Neural progenitor cell (in vitro differentiated cells): ENCODE measurements around the gene PPP1CA. TPM values are rescaled to one million over a fixed set of nuclear protein-coding genes. Genes with fewer than 3 reads are reported as not detected.

Source experiments
- DNase-seq: peaks from one replicate; pipeline ENCODE4 v3.0.0-alpha.2; 2016; ENCODE audit warnings: low spot score
- H2AFZ ChIP-seq: fragments of 200-600 bp; sonication (generic); replicated peaks from 2 replicates; pipeline ENCODE4 v1.6.1; 2016; ENCODE audit warnings: antibody characterized with exemption
- H3F3A ChIP-seq: fragments of 200-600 bp; sonication (generic); 2 replicates; pipeline ENCODE4 v1.6.1; 2016; ENCODE audit warnings: antibody characterized with exemption, low read depth
- H3K27ac ChIP-seq: fragments of 200-600 bp; sonication (generic); 2 replicates; pipeline ENCODE4 v1.5.1; 2016; ENCODE audit warnings: mild to moderate bottlenecking
- H3K27me3 ChIP-seq: fragments of 200-600 bp; sonication (generic); 2 replicates; pipeline ENCODE4 v1.6.1; 2016; ENCODE audit warnings: mild to moderate bottlenecking, moderate library complexity
- H3K36me3 ChIP-seq: fragments of 200-600 bp; sonication (generic); 2 replicates; pipeline ENCODE4 v1.5.1; 2016
- H3K4me1 ChIP-seq: fragments of 200-600 bp; sonication (generic); 2 replicates; pipeline ENCODE4 v1.6.1; 2016; ENCODE audit warnings: mixed run types
- H3K4me2 ChIP-seq: fragments of 200-600 bp; sonication (generic); 2 replicates; pipeline ENCODE4 v1.6.1; 2016
- H3K4me3 ChIP-seq: fragments of 200-600 bp; sonication (generic); 2 replicates; pipeline ENCODE4 v1.5.1; 2016
- H3K79me2 ChIP-seq: fragments of 200-600 bp; sonication (generic); 2 replicates; pipeline ENCODE4 v1.6.1; 2016; ENCODE audit warnings: low read depth
- H3K9ac ChIP-seq: fragments of 200-600 bp; sonication (generic); 2 replicates; pipeline ENCODE4 v1.6.1; 2016
- H3K9me3 ChIP-seq: fragments of 200-600 bp; sonication (generic); 2 replicates; pipeline ENCODE4 v1.5.1; 2016; ENCODE audit warnings: low read depth
- H4K20me1 ChIP-seq: fragments of 200-600 bp; sonication (generic); 2 replicates; pipeline ENCODE4 v1.6.1; 2016; ENCODE audit warnings: low read depth
- H3K27ac Mint-ChIP-seq: 3 replicates; pipeline ENCODE4 v1.8.0; 2021; ENCODE audit warnings: mixed read lengths
- H3K27me3 Mint-ChIP-seq: 2 replicates; pipeline ENCODE4 v1.8.0; 2022; ENCODE audit warnings: low read depth, mild to moderate bottlenecking, inconsistent platforms, moderate library complexity, mixed read lengths; ENCODE audit not compliant: insufficient read depth
- H3K36me3 Mint-ChIP-seq: 3 replicates; pipeline ENCODE4 v1.8.0; 2021; ENCODE audit warnings: mixed read lengths
- H3K4me1 Mint-ChIP-seq: 3 replicates; pipeline ENCODE4 v1.8.0; 2021; ENCODE audit warnings: mixed read lengths
- H3K4me3 Mint-ChIP-seq: 3 replicates; pipeline ENCODE4 v1.8.0; 2021; ENCODE audit warnings: mild to moderate bottlenecking, moderate library complexity, mixed read lengths
- H3K9me3 Mint-ChIP-seq: 3 replicates; pipeline ENCODE4 v1.8.0; 2020; ENCODE audit warnings: mixed read lengths
- EZH2 ChIP-seq: fragments of 200-600 bp; sonication (generic); IDR thresholded peaks from 2 replicates; pipeline ENCODE4 v1.6.1; 2017; ENCODE audit warnings: antibody characterized with exemption, mild to moderate bottlenecking, moderate library complexity
- EZH2phosphoT487 ChIP-seq: fragments of 200-600 bp; sonication (generic); IDR thresholded peaks from 2 replicates; pipeline ENCODE4 v1.6.1; 2017; ENCODE audit warnings: antibody characterized with exemption
- total RNA-seq: library from RNA; depleted of rRNA; stranded (reverse); fragments of >200 nt; gene quantifications from 2 replicates; pipeline ENCODE4 v1.2.3, GENCODE V29; 2015; ENCODE audit warnings: low replicate concordance
- TF ChIP-seq, protein P1 (sequence below): fragments of 200-600 bp; sonication (generic); IDR thresholded peaks from 2 replicates; pipeline ENCODE4 v1.5.1; 2017; ENCODE audit warnings: antibody characterized with exemption, mild to moderate bottlenecking

The PPP1CA gene
- total RNA-seq, 1 donor from 2014 or later, result 102 TPM

DNA sequence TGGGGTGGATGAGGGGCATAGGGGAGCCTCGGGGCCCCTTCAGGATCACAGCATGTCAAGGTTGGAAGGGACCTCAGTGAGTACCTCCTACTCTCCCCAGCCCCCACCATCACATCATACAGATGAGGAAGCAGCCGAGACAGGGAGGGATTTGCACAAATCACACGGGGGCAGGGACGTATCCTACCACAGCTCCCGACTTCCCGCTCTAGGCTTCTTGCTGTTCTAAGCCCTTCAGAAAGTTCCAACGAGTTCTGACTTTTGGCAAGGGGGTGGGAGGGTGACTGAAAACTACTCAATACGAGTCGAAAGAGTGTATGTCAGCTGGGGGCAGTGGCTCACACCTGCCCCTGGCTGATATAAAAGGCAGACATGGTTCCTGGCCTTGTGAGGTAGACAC, 14.6 kb downstream of the PPP1CA start:
- Histone ChIP-seq H2AFZ (no peak overlapping the region), H3K27me3 (peaks cover 12% of the 10 kb centered on the region), H3K4me2 (no peak overlapping the region), H3K4me1 (no peaks in the 10 kb centered on the region), H3F3A (peaks cover 8% of the 10 kb centered on the region), H4K20me1 (peaks cover 2% of the 10 kb centered on the region), H3K9me3 (no peaks in the 10 kb centered on the region), H3K9ac (no peak overlapping the region), H3K79me2 (peaks cover 16% of the 10 kb centered on the region), H3K36me3 (no peaks in the 10 kb centered on the region), H3K4me3 (no peak overlapping the region), H3K27ac (no peak overlapping the region)
- TF ChIP-seq, protein P1, sequence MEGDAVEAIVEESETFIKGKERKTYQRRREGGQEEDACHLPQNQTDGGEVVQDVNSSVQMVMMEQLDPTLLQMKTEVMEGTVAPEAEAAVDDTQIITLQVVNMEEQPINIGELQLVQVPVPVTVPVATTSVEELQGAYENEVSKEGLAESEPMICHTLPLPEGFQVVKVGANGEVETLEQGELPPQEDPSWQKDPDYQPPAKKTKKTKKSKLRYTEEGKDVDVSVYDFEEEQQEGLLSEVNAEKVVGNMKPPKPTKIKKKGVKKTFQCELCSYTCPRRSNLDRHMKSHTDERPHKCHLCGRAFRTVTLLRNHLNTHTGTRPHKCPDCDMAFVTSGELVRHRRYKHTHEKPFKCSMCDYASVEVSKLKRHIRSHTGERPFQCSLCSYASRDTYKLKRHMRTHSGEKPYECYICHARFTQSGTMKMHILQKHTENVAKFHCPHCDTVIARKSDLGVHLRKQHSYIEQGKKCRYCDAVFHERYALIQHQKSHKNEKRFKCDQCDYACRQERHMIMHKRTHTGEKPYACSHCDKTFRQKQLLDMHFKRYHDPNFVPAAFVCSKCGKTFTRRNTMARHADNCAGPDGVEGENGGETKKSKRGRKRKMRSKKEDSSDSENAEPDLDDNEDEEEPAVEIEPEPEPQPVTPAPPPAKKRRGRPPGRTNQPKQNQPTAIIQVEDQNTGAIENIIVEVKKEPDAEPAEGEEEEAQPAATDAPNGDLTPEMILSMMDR, result no peak
- no peak for TF ChIP-seq EZH2phosphoT487
- TF ChIP-seq EZH2, result no peak
- Mint-ChIP-seq H3K27me3 (peaks cover 2% of the 10 kb centered on the region), H3K4me1 (peaks cover 23% of the 10 kb centered on the region), H3K4me3 (no peak overlapping the region), H3K27ac (no peak overlapping the region), H3K9me3 (no peaks in the 10 kb centered on the region), H3K36me3 (no peaks in the 10 kb centered on the region)
- DNase-seq, result no peak

DNA sequence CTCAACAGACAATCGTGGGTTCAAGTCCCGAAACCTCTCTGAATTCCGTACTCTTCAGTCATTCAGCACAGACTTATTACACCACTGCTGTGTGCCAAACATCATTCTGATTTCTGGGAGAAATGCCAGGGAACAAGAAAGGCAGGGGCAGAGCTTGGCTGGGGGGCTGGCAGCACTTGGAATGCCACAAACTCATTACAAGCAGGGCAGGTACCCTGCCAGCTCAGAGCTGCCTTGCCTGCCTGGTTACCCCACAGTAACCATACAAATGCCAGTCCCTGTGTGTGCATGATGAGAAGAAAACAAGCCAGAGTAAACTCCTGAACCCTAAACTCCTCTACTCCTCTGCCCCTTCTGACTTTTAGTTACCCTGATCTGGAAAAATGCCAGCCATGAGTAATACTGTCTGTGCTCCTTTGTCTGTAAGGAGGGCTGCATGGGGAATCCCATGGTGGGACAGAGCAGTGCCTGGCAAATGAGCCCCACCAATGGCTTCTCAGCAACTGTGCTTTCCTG, 16.7 kb downstream of the PPP1CA start:
- no peak for DNase-seq
- no peak overlapping the region for H2AFZ ChIP-seq
- no peaks in the 10 kb centered on the region for H3K36me3 ChIP-seq
- H3K79me2 ChIP-seq, result no peaks in the 10 kb centered on the region
- Mint-ChIP-seq H3K4me3 (no peak overlapping the region), H3K27ac (no peak overlapping the region), H3K4me1 (peaks cover 15% of the 10 kb centered on the region), H3K27me3 (peaks cover 2% of the 10 kb centered on the region), H3K36me3 (no peaks in the 10 kb centered on the region), H3K9me3 (no peaks in the 10 kb centered on the region)
- no peaks in the 10 kb centered on the region for H3K9me3 ChIP-seq
- no peak overlapping the region for H3K4me2 ChIP-seq
- TF ChIP-seq, protein P1, result no peak
- TF ChIP-seq EZH2, result no peak
- TF ChIP-seq EZH2phosphoT487, result no peak
- no peaks in the 10 kb centered on the region for H3K4me1 ChIP-seq
- no peak overlapping the region for H3K9ac ChIP-seq
- peaks cover 12% of the 10 kb centered on the region for H3K27me3 ChIP-seq
- peaks cover 4% of the 10 kb centered on the region for H3F3A ChIP-seq
- H3K27ac ChIP-seq, result no peak overlapping the region
- H3K4me3 ChIP-seq, result no peak overlapping the region
- no peaks in the 10 kb centered on the region for H4K20me1 ChIP-seq

DNA sequence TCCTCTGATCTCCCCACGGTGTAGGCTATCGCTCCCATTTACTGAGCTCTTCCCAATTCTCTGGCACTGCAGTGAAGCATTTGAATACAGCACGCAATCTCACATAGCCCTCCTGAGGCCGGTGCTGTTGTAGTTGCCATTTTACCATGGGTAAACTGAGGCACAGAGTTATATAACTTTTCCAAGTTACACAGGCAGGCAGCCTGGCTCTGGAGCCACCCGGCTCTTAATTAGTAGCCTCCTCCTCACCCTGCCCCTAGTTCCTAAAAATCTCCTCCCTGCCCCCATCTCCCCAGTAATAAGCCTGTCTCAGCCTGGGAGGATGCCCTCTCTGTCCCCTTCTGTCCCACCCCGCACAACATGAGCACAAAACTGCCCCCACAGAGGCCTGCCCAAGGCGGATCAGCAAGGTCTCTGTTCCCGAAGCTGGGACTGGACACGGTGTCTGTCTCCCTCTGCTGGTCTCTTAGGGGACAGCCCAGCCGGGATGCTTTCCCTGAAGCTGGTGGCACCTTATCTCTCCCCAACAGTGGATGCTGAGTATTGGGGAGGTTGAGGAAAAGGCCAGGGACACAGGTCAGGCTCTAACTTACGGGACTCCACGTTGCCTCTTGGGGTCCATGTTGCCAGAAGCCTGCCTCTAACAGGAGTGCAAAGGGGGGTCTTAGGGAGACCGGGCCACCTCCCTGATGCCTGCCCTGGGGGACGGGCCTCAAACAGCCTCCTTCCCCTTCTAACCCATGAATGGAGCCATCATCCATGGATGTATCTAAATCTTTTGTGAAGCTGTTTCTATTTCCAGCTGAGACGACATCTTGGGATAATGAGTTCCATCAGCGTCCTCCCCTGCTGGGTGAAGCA, 19.2 kb downstream of the PPP1CA start:
- Histone ChIP-seq H3K9ac (no peak overlapping the region), H3F3A (no peaks in the 10 kb centered on the region), H3K9me3 (no peaks in the 10 kb centered on the region), H2AFZ (no peak overlapping the region), H4K20me1 (no peaks in the 10 kb centered on the region), H3K4me1 (no peaks in the 10 kb centered on the region), H3K27ac (no peak overlapping the region), H3K4me2 (no peak overlapping the region), H3K27me3 (peaks cover 17% of the 10 kb centered on the region), H3K4me3 (no peak overlapping the region), H3K36me3 (no peaks in the 10 kb centered on the region), H3K79me2 (no peaks in the 10 kb centered on the region)
- TF ChIP-seq EZH2, result no peak
- TF ChIP-seq, protein P1, result peak; percentile 98
- no peak for TF ChIP-seq EZH2phosphoT487
- no peaks in the 10 kb centered on the region for H3K9me3 Mint-ChIP-seq
- peak; percentile 85 for DNase-seq
- H3K27me3 Mint-ChIP-seq, result peaks cover 2% of the 10 kb centered on the region
- no peak overlapping the region for H3K4me3 Mint-ChIP-seq
- H3K4me1 Mint-ChIP-seq, result peaks cover 10% of the 10 kb centered on the region
- H3K36me3 Mint-ChIP-seq, result no peaks in the 10 kb centered on the region
- H3K27ac Mint-ChIP-seq, result no peak overlapping the region
